K562 (cell line): Measurements from ENCODE around the gene EPHX1. TPM values are rescaled to one million over a fixed set of nuclear protein-coding genes. Genes with fewer than 3 reads are reported as not detected.

Experiments used
- ATAC-seq: fragments of 200-7000 bp; cut with Tn5 transposase; 3 replicates; pipeline ENCODE4 v1.9.1; 2020; ENCODE audit warnings: moderate library complexity
- BruUV-seq: library from RNA; stranded (reverse); fragments of 400-500 nt; replicated peaks from 2 replicates; lab custom pipeline; 2021; lab: Mats Ljungman, UMichigan
- CTCF ChIA-PET: fragments of 300-600 bp; formaldehyde crosslinking; extraction: SDS; loops from one replicate; lab custom pipeline; 2021; ENCODE audit warnings: low intra/inter-chr PET ratio; lab: Yijun Ruan, JAX
- POLR2A ChIA-PET: fragments of 300-600, 350-650 bp; sonication (Branson Sonifier 250); formaldehyde crosslinking; extraction: SDS; loops from one replicate; lab custom pipeline; 2021; ENCODE audit warnings: antibody characterized with exemption, inconsistent platforms; lab: Yijun Ruan, JAX
- DNase-seq, 4 experiments: peaks; one replicate each; pipeline versions ENCODE4 v3.0.0 to v3.0.0-alpha.2; 2011 to 2018; ENCODE audit warnings: low spot score in 3 of 4, mixed read lengths in 3 of 4; ENCODE audit errors: extremely low read depth in 1 of 4
- FAIRE-seq: peaks from 2 replicates; lab custom pipeline; 2011; peaks lifted over from hg19 to GRCh38; lab: Jason Lieb, UNC
- H2AFZ ChIP-seq: 2 replicates; pipeline ENCODE4 v1.6.0; 2011; ENCODE audit warnings: low read depth, low read length, control low read depth, inconsistent platforms
- H3K27ac ChIP-seq: fragments of 200-600 bp; 3 replicates; pipeline ENCODE4 v1.8.0; 2011; ENCODE audit warnings: low read depth, mild to moderate bottlenecking, control low read depth, inconsistent platforms, low read length, moderate library complexity, mixed read lengths; ENCODE audit errors: extremely low read depth
- H3K27me3 ChIP-seq, 2 experiments: fragments of 300-600 bp in 1 of 2; 2 replicates in 1 of 2; 3 replicates in 1 of 2; pipeline versions ENCODE4 v1.6.0 to v1.8.0; 2011; ENCODE audit warnings: inconsistent platforms in 2 of 2, low read length in 2 of 2, mild to moderate bottlenecking in 1 of 2, mixed read lengths in 1 of 2, moderate library complexity in 1 of 2; ENCODE audit not compliant: control insufficient read depth in 2 of 2, insufficient read depth in 2 of 2
- H3K36me3 ChIP-seq: fragments of 300-600 bp; 3 replicates; pipeline ENCODE4 v1.8.0; 2011; ENCODE audit warnings: mild to moderate bottlenecking, low read length, inconsistent platforms; ENCODE audit not compliant: control insufficient read depth, insufficient read depth
- H3K4me1 ChIP-seq, 2 experiments: fragments of 200-600 bp in 1 of 2; replicated peaks in 1 of 2; 2 replicates in 1 of 2; 3 replicates in 1 of 2; pipeline versions ENCODE4 v1.5.1 to v1.8.0; 2011; ENCODE audit warnings: inconsistent platforms in 2 of 2, low read length in 2 of 2, mild to moderate bottlenecking in 1 of 2, mixed read lengths in 1 of 2, moderate library complexity in 1 of 2; ENCODE audit not compliant: control insufficient read depth in 2 of 2, insufficient read depth in 2 of 2
- H3K4me2 ChIP-seq: 2 replicates; pipeline ENCODE4 v1.6.1; 2011; ENCODE audit warnings: low read length, control low read depth, inconsistent platforms, mixed read lengths; ENCODE audit not compliant: insufficient read depth
- H3K4me3 ChIP-seq: fragments of 200-600 bp; sonication (generic), shearing (Covaris generic); 2 replicates; pipeline ENCODE4 v1.5.1; 2016; ENCODE audit warnings: control low read depth, inconsistent platforms
- H3K79me2 ChIP-seq: fragments of 200-600 bp; 3 replicates; pipeline ENCODE4 v1.8.0; 2011; ENCODE audit warnings: low read length, inconsistent platforms; ENCODE audit not compliant: control insufficient read depth, insufficient read depth
- H3K9ac ChIP-seq, 2 experiments: 2 replicates each; pipeline versions ENCODE4 v1.6.0 to v1.6.1; 2011; ENCODE audit warnings: low read depth in 2 of 2, low read length in 2 of 2, control low read depth in 1 of 2, inconsistent platforms in 1 of 2, mild to moderate bottlenecking in 1 of 2, mixed read lengths in 1 of 2; ENCODE audit not compliant: insufficient read depth in 1 of 2
- H3K9me1 ChIP-seq: one replicate; pipeline ENCODE4 v1.6.0; 2011; ENCODE audit warnings: inconsistent platforms, mild to moderate bottlenecking, low read length, moderate library complexity; ENCODE audit not compliant: control insufficient read depth, insufficient read depth
- H3K9me3 ChIP-seq: replicated peaks from 2 replicates; pipeline ENCODE4 v1.5.1; 2011; ENCODE audit warnings: low read depth, low read length, inconsistent platforms; ENCODE audit not compliant: control insufficient read depth, insufficient read depth
- H4K20me1 ChIP-seq: replicated peaks from 2 replicates; pipeline ENCODE4 v1.6.1; 2011; ENCODE audit warnings: low read length, inconsistent platforms, mixed read lengths; ENCODE audit not compliant: control insufficient read depth, insufficient read depth
- BCOR ChIP-seq: fragments of 450-650 bp; IDR thresholded peaks from 2 replicates; pipeline ENCODE4 v1.6.1; 2016
- CREBBP ChIP-seq: IDR thresholded peaks from one replicate; pipeline ENCODE4 v1.6.1; 2012; ENCODE audit warnings: low read depth, mild to moderate bottlenecking, control low read depth, inconsistent platforms, low read length
- ETS1 ChIP-seq: conservative IDR thresholded peaks from 2 replicates; pipeline ENCODE4 v1.6.1; 2011; ENCODE audit warnings: low read depth, mild to moderate bottlenecking, low read length; ENCODE audit not compliant: control insufficient read depth
- FOXA1 ChIP-seq: fragments of 450-650 bp; IDR thresholded peaks from 2 replicates; pipeline ENCODE4 v1.6.1; 2016; ENCODE audit warnings: mild to moderate bottlenecking, borderline replicate concordance
- RBM25 ChIP-seq: fragments of 200-400 bp; formaldehyde crosslinking; IDR thresholded peaks from 2 replicates; pipeline ENCODE4 v1.6.1; 2018; ENCODE audit warnings: low read length, low read depth, moderate library complexity; ENCODE audit not compliant: severe bottlenecking
- SMARCA5 ChIP-seq: fragments of 450-650 bp; IDR thresholded peaks from 2 replicates; pipeline ENCODE4 v1.6.1; 2016
- WGBS: fragments of 100-300 bp; shearing (Covaris generic); methylation state at CpG from one replicate; pipeline ENCODE4 v1.1.6; 2016; ENCODE audit warnings: low coverage, mixed read lengths; ENCODE audit not compliant: insufficient coverage; ENCODE audit errors: missing lambda C conversion rate; 5-methylcytosine and 5-hydroxymethylcytosine counted together
- in situ Hi-C: fragments of 300-500 bp; cut with MboI; formaldehyde crosslinking; loops from 4 replicates; pipeline ENCODE4 v1.15.0; 2018; ENCODE audit warnings: inconsistent platforms, mixed read lengths
- intact Hi-C: fragments of 100-400 bp; cut with micrococcal nuclease; formaldehyde crosslinking; loops from 2 replicates; pipeline ENCODE4 v1.14.2; 2022
- polyA plus RNA-seq, 8 experiments: library from polyadenylated mRNA; depleted of rRNA in 4 of 8; stranded (reverse) in 5 of 8; unstranded in 3 of 8; fragments of >200 nt; fragmentation: Nextera tagmentation in 2 of 8; fragmentation: Illumina TruSeq in 1 of 8; extraction: Ambion mirVana in 2 of 8; extraction: Trizol in 1 of 8; gene quantifications; 2 replicates each; pipeline versions ENCODE4 v1.2.1 to v1.2.3, GENCODE V29; 2011 to 2014; ENCODE audit warnings: inconsistent platforms in 1 of 8, missing spikeins in 1 of 8
- total RNA-seq, 7 experiments: library from RNA; depleted of rRNA in 6 of 7; stranded (reverse); fragments of >200 nt in 6 of 7; fragmentation: Illumina TruSeq in 2 of 7; extraction: Trizol in 2 of 7; gene quantifications; 2 replicates each; pipeline versions ENCODE4 v1.2.1 to v1.2.3, GENCODE V29; 2011 to 2021; ENCODE audit warnings: low replicate concordance in 1 of 7

The EPHX1 gene
- total and polyA plus RNA-seq, 9 of the 15 experiments (the other 6 are each of a cell fraction or from before 2014, with no cell fraction given) = 0.21 to 27.0 (median 6.7) TPM

- no peak for TF ChIP-seq ETS1
These were observed 50.2 kb downstream of the EPHX1 start (continued) for GRCh38 chr1:225860107-225860506.

DNA sequence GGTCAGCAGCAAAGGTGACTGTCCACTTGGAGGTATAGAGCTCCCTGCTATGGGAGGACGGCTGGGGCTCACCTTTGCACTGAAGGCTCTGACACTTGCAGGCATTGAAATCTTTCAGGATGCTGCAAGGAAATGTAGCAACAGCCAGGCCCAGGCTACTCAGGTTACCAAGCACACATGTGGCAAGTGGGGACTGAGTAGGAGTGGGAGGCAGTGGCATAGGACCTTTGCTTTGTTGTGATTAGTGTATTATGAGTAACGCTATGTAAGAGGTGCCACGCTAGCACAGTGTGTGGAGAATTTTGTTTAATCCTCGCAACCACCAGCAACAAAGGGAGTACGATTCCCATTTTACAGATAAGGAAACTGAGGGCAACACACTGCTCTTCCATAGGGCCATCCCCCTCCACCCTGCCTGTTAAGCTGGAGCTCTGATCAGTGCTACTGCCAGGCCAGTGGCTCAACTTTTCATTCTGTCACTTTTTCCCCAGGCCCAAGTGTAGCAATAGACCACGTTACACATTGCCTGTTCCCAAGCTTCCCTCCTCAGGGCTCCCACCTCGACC lies 51.0 kb downstream of the EPHX1 start:
- Histone ChIP-seq H3K36me3 (peaks cover 86% of the 10 kb centered on the region; the same call in 2 of the 3 replicates), H3K9me3 (no peaks in the 10 kb centered on the region), H3K9ac (no peak overlapping the region), H3K27me3 (no peaks in the 10 kb centered on the region), H3K4me3 (no peak overlapping the region), H4K20me1 (no peaks in the 10 kb centered on the region), H3K4me1 (no peaks in the 10 kb centered on the region), H3K9me1 (no peaks in the 10 kb centered on the region), H3K79me2 (no peaks in the 10 kb centered on the region), H3K4me2 (no peak overlapping the region), H3K27ac (no peak overlapping the region), H2AFZ (no peak overlapping the region)
- DNase-seq = no peak
- ChIA-PET POLR2A (interaction anchor here (0.6 to 2.0 kb wide), 6 partner anchors 8 to 1211 kb away, joined by 3 to 7 read pairs (median 3); partner anchors contain the start of gene TMEM63A), CTCF (no interaction called here)
- BruUV-seq = no TSS peak
- intact Hi-C loops = no loop called here
- in situ Hi-C loops = no loop called here
- WGBS = 89% methylated on average over 7 of the region's 7 CpGs
- TF ChIP-seq SMARCA5 = no peak
- no peak for TF ChIP-seq FOXA1
- no peak for TF ChIP-seq CREBBP
- TF ChIP-seq RBM25 = peak; percentile 82
- peak; percentile 57; the same call in 1 of the 2 replicates for TF ChIP-seq BCOR
- peak; percentile 6 for FAIRE-seq
- ATAC-seq = no peak
